Activated CD4-positive, alpha-beta T cell treated with anti-CD3 and anti-CD28 coated beads for 4 hours (primary cell): ENCODE measurements around the gene FURIN.
"Not testable (repeated sequence)": the region's sequence is repeated elsewhere in the genome, so short reads cannot be mapped to it uniquely, and the experiment has no call there.

Experiments used
- DNase-seq, 2 donors: peaks; one replicate each; pipeline ENCODE4 v3.0.0-alpha.2; 2020

The FURIN gene

DNA sequence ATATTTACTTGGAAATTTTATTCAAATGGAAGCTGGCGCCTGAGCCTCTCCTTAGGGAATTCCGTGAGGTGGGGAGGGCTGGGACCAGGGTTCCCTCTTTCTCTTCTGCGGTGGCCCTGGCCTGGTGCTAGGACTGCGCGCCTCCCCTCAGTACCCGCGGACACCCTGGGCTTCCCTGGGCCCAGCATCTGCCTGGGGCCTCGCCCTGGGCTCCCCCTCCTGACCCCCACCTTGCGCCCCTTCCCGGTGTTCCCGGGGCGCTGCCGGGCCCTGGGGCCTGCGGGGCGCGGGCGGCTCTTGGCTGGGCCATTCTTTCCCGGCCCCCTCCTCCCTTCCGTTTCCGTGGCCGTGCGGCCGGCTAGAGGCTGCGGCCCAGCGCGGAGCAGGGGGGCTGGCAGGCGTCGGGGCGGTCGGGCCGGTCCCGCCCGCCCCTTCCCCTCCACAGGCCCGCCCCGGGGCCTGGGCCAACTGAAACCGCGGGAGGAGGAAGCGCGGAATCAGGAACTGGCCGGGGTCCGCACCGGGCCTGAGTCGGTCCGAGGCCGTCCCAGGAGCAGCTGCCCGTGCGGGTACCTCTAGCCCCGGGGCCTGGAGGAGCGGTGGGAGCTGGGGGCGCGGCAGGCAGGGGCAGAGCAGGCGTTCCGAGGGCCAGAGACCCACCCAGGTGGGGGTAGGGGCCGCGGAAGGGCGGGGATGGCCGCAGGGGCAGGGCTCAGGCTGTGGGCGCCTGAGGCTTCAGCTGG, 15.8 kb downstream of the FURIN start, which contains the start of gene FES:
TSS of gene FES (plus strand) at position 529 of the 743 bp plus-strand sequence. CDS start 542 bp downstream, outside the sequence.
- no peak for DNase-seq

DNA sequence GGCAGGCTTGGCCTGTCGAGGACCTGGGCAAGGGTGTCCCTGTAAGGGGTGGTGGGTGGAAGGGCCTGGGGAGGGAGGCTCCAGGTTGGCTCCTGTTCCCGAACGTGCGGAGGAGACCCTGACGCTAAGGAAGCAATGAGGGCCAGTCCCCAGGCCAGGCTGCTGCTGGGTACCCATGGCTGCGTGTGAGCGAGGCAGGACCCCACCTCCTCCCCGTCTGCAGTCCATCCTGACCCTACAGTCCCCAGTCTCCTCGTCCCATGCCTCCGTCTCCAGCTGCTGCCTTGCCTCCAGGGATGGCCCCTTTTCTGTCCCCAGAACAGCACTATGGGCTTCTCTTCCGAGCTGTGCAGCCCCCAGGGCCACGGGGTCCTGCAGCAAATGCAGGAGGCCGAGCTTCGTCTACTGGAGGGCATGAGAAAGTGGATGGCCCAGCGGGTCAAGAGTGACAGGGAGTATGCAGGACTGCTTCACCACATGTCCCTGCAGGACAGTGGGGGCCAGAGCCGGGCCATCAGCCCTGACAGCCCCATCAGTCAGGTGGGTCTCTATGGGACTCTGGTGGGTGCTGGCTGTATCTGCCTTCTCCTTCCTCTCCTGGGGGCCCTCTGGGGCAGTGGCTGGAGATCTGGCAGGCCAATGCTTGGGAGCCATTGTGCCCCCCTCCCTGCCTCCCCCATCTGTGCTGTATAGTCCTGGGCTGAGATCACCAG, 16.5 kb downstream of the FURIN start:
- no peak for DNase-seq

DNA sequence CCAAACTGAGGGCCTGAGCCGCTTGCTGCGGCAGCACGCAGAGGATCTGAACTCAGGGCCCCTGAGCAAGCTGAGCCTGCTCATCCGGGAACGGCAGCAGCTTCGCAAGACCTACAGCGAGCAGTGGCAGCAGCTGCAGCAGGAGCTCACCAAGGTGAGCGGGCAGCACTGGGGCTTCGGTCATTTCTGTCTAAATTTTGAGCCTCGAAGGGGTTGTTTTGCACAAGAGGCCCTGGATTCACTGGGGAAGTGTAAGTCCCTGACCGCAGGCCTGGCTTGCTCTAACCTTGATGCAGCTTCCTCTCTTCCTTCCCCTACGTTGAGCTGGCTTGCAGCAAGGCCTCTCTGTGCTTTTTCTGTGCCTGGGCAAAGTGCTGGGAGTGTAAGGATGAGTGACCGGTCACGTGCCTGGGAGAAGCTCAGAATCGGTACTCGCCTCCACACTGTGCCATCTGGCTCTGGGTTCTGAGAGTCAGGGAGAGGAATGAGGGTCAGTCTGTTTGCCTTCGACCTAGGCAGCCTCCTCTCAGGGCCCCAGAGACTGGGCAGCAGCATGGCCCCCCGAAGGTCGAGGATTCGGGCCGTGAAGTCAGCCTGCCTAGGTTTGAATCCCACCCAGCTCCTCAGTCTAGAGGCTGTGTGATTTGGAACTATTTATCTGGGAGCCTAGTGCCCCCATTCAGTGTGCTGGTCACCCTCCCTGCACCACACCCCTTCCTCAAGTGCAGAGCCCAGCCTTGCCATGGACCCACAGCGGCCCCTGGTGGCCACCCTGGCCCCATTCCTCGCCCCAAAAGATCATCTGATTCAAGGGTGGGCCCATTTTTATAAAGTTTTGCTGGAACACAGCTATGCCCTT, 17.3 kb downstream of the FURIN start:
- peak; percentile 73 to 82 for DNase-seq

DNA sequence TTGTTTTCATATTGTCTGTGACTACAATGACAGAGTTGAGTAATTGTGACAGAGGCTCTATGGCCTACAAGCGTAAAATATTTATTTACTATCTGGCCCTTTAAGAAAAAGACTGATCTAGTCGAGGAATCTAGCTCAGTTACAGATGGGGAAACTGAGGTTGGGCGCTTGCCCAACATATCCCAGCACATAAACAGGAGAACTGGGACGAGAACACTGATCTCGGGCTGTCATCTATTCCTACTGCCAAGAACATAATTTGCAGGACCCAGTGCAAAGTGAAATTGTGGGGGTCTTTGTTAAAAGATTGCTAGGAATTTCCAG, 17.9 kb downstream of the FURIN start:
- no peak for DNase-seq

DNA sequence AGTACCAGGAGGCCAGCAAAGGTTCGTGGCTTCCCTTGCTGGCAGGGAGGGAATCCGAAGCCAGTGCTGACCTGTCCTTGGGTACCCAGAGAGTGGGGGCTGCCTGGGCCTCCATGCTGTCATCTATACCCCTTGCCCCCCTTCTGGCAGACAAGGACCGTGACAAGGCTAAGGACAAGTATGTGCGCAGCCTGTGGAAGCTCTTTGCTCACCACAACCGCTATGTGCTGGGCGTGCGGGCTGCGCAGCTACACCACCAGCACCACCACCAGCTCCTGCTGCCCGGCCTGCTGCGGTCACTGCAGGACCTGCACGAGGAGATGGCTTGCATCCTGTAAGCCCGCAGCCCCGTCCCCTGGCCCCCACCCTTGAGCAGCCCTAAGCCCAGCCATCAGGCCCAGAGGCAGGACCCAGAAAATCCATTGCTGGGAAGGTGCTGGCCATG, 18.7 kb downstream of the FURIN start:
- no peak for DNase-seq

DNA sequence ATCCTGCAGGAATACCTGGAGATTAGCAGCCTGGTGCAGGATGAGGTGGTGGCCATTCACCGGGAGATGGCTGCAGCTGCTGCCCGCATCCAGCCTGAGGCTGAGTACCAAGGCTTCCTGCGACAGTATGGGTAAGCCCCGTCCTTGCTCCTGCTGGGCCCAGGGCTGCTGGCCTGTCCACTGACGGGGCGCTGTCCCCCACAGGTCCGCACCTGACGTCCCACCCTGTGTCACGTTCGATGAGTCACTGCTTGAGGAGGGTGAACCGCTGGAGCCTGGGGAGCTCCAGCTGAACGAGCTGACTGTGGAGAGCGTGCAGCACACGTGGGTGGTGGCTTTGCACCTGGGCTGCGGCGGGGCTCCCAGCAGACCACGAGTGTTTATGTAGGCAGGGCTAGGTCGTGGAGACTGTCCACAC, 20.9 kb downstream of the FURIN start:
- no peak for DNase-seq

DNA sequence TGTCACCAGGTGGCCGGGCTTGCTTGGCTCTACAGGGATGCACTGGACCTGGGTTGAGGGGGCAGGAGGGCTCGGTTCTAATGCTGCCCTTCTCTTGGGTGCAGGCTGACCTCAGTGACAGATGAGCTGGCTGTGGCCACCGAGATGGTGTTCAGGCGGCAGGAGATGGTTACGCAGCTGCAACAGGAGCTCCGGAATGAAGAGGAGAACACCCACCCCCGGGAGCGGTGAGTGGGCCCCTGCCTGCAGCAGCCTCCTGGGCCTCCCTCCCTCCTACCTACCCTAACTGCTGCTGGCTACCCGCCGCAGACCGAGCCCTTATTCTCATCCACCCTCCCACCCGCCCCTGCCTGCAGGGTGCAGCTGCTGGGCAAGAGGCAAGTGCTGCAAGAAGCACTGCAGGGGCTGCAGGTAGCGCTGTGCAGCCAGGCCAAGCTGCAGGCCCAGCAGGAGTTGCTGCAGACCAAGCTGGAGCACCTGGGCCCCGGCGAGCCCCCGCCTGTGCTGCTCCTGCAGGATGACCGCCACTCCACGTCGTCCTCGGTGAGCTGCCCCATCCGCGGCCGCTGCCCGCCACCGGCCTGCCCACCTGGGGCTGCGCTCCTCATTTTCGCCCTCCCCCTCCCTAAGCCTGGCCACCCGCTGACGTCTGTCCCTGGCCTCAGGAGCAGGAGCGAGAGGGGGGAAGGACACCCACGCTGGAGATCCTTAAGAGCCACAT, 21.5 kb downstream of the FURIN start:
- DNase-seq = no peak

DNA sequence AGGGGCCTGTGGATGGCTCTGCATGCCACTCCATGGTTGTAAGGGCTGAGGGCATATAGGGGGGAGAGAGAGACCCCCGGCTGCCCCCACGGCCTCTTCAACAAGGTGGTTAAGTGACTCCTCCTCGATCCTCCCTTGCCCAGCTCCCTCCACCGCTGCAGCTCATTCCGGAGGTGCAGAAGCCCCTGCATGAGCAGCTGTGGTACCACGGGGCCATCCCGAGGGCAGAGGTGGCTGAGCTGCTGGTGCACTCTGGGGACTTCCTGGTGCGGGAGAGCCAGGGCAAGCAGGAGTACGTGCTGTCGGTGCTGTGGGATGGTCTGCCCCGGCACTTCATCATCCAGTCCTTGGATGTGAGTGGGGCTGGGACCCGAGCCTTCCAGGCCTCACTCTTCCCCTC, 22.5 kb downstream of the FURIN start:
- no peak for DNase-seq

DNA sequence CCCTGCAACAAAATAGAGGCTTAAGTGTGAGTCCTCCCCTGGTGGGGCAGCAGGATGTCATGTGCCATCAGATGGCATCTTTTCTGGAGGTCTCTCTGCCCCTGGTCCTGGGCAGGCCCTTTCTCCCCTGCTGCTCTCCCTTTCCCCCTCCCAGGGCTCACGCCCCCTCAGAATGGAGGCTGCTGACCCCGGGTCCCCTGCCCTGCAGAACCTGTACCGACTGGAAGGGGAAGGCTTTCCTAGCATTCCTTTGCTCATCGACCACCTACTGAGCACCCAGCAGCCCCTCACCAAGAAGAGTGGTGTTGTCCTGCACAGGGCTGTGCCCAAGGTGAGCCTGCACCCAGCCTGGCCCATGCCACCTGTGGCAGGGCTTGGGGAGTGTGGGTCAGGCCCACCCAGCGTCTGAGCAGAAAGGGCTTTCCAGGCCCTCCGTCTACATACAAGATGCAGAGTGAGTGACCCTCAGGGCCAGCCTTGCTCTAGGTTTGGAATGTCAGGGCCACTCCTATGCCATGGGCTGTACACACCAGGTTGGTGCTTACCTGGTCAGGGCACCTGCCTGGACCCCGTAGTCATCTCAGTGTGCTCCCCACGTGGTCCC, 23.1 kb downstream of the FURIN start:
- no peak for DNase-seq

DNA sequence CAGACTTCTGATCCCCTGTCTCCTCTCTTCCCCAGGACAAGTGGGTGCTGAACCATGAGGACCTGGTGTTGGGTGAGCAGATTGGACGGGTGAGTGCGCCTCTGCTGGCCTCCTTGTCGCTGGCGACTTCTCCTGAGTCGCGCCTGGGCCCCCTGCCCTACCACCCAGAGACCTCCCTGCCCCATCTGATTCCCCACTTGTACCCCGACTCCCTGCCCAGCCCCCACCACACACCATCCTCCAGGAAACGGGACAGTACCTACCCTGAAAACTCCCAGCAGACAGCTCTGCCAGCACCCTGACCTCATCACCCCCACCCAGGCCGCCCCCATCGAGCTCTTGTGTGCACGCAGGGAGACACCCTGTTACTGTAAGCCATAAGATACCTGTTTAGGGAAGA, 23.6 kb downstream of the FURIN start:
- no peak for DNase-seq

DNA sequence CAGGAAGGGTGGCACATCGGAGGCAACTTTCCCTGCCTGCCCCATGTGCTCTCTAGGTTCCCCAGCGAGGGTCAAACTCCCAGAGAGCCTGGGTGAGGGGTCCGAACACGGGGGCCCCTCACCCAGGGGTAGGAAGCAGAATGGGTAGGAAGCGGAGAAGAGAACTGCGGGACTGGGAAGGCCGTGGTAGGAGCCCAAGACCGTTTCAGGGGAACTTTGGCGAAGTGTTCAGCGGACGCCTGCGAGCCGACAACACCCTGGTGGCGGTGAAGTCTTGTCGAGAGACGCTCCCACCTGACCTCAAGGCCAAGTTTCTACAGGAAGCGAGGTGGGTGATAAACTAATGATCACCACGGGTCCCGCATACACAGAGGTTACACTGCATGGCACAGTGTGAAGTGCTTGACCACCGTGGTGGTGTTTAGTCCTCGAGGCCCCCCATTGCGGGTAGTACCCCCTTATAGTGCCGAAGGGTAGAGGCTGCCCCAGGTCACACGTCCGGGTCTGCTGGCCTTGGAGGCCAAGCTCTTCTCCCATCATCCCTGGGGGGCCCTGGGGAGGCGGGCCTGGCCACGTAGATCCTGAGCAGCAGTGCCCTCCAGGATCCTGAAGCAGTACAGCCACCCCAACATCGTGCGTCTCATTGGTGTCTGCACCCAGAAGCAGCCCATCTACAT, 24.2 kb downstream of the FURIN start:
- no peak for DNase-seq

DNA sequence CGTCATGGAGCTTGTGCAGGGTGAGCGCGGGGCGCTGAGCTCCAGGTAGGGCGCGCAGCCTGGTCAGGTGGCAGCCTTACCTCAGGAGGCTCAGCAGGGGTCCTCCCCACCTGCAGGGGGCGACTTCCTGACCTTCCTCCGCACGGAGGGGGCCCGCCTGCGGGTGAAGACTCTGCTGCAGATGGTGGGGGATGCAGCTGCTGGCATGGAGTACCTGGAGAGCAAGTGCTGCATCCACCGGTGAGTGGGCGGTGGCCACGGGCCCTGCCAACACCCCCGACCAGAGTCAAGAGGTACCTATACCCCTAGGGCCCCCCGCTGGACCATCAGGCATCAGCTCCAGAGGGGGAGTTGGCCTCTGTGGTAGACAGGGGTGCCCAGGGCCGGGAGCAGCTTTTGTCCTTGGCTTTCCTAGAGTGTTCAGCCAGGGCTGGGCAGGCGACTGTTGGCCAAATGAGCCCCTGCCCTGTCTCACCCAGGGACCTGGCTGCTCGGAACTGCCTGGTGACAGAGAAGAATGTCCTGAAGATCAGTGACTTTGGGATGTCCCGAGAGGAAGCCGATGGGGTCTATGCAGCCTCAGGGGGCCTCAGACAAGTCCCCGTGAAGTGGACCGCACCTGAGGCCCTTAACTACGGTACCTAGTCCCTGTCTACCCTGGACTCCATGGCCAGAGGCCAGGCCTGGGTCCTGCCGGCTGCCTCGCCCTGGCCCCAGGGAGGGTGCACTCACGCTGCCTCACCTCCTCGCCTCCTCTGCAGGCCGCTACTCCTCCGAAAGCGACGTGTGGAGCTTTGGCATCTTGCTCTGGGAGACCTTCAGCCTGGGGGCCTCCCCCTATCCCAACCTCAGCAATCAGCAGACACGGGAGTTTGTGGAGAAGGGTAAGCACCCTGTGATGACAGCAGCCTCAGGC, 25.0 kb downstream of the FURIN start:
- no peak for DNase-seq

DNA sequence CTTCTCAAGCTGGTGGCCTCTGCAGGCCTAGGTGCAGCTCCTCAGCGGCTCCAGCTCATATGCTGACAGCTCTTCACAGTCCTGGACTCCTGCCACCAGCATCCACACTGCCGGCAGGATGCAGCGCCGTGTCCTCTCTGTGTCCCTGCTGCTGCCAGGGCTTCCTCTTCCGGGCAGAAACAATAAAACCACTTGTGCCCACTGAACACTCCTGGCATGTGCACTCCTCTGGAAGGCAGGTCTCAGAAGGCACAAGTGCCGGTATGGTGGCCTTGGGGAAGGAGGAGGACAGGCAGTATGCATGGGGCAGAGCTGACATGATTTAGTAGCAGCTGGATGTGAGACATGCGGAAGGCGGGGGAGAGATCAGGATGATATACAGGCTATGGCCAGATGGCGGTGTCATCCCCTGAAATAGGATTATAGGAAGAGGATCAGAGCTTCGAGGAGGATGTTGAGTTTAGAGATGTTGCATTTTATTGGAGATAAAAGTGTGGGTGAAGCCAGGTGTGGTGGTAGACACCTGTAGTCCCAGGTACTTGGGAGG, 27.3 kb downstream of the FURIN start:
- no peak for DNase-seq

DNA sequence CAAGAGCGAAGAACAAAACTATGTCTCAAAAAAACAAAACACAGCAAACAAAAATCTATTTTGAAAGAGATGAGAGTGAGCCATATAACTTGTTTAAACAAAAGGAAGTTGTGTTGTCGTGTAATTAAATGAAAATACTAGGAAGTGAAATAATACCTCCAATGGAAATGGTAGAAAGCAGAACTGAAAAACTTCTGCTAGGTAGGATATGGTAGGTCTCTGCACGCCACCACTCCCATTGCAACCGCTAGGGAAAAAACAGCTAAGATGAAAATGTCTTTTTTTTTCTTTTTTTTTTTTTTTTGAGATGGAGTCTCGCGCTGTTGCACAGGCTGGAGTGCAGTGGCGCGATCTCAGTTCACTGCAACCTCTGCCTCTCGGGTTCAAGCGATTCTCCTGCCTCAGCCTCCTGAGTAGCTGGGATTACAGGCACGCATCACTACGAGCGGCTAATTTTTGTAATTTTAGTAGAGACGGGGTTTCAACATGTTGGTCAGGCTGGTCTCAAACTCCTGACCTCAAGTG, 28.8 kb downstream of the FURIN start:
- not testable (repeated sequence) for DNase-seq

DNA sequence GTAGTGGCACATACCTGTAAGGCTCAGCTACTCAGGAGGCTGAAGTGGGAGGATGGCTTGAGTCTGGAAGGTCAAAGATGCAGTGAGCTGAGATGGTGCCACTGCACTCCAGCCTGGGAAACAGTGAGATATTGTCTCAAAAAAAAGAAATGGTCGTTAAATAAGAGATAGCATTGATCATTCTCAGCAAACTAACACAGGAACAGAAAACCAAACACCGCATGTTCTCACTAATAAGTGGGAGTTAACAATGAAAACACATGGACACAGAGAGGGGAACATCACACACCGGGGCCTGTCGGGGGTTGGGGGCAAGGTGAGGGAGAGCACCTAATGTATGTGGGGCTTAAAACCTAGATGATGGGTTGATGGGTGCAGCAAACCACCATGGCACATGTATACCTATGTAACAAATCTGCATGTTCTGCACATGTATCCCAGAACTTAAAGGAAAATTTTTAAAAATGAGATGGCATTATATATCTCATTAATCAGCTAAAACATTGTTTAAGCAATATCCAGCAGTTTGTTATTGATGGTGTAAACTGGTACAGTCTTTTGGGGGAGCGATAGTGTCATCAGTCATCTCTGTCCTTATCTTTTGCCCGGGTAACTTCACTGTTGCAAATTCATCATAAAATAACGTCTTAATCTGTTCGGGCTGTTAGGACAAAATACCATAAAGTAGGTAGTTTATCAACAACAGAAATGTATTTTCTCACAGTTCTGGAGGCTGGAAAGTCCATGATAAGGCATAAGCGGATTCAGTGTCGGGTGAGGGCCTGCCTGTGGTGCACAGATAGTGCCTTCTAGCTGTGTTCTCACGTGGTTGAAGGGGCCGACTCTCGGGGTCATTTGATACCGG, 33.0 kb downstream of the FURIN start:
- no peak for DNase-seq

DNA sequence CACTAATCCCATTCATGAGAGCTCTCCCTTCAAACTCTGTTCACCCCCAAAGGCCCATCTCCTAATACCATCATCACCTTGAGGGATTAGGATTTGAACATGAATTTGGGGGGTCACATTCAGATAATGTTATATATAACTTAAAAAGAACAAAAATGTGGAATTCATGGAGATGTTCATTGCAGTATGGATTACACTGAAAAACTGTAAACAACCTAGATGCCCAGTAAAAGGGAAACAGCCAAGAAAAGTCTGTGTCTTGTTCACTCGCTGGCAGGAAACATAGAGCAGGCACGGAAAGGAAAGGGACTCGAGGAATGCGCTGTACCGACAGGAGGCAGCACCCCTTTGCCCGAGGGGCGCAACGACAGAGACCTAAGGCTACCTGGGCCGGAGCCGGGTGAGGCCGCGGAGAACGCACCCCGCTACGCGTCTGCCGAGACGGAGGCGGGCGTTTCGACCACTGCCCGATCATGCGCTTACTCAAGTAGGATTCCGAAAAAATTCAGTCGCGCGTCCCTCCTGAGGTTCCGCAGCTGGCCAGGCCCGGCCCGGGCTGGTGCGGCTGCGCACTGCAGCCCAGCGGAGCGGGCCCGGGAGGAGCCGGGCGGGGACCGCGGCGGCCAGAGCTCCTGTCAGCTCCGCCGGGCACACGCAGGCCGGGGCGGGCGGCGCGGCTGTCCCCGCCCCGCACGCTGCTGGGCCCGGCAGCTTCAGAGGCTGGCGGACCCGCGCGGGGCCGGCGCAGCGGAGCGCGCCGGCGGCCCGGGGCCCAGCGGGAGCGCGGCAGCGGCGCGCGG, 33.9 kb downstream of the FURIN start:
- peak; percentile 67 to 73 for DNase-seq

DNA sequence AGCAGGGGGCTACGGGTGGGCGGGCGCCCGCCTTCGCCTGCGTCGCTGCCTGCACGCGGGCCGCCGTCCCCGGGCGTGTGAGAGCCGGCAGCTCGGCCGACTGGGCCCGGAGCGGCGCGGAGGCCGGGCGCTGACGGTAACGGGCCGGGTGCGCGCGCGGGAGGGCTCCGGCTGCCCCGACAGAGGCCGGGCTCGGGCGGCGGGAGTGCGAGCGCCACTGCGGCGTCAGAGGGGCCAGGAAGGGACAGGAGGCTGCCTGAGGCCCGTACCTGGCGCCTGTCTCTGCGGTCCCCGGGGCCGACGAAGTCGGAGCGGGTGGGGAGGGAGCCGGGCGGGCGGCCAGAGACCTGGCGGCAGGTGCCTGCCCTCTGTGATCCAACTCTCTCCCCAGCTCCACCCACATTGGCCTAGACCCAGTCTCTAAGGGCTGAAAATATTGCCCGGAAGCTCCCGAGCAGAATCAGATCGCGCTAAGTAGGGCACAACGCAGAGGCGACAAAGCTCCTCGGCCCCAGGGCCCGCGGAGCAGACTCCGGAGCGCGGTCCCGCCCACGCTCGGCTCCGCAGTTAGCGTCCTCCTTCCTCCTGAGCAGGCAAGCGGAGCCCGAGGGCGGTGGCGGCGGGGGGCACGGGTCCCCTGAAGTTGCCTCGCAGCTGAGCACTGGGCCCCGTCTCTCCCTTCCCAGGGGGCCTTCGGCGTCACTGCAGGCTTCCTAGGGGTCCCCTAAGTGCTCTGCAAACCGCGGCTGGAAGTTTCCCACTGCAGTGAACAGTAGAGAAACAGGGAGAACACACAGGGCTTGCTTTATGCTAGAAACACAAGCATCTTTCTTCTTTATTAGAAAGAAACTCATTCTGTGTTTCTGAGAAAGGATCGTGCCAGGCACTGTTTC, 34.7 kb downstream of the FURIN start, which contains the start of gene MAN2A2:
TSS of gene MAN2A2 (plus strand) at position 463 of the 893 bp plus-strand sequence. CDS start 906 bp downstream, outside the sequence.
- DNase-seq = peak; percentile 73 to 82
